Measurements from ENCODE around the gene PIGU. TPM values are rescaled to one million over a fixed set of nuclear protein-coding genes. Genes with fewer than 3 reads are reported as not detected.

PIGU gene
- total RNA-seq, 2 donors from 2014 or later, result 20.7 to 25.2 TPM

DNA sequence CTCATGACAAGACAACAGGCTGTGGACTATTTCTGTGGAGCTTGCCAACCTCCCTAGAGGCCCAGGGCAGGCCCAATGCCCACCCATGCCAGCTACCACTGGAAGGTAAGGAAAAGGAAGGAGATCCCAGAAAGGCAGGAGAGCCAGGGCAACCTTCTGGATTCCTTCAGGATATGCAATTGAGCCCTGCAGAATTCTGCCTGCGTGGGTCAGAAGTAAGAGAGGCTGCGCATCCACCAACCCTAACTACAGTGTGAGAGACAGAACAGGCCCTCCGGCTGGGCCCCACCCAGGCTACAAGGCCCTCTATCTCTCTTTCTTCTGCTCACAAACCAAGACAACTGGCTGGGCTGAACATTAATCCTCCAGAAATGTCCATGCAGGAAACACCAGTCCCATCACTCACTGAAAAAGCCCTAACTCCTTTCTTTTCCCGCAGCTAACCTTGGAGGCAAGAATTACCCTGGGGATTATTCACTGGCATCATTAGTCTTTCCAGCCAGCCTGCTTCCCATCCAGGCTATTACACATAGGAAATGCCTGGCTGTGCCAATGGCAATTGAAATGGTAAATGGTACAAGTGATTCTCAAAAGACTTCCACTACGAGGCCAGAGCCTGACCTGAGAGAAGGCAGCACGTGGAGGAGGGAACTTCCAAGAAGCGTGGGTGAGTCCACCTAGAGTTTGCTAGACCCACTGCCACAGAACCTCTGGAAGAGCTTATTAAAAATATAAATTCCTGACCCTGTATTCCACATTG, 103.2 kb downstream of the PIGU start:
- Mint-ChIP-seq H3K27ac (no peak overlapping the region), H3K9me3 (no peaks in the 10 kb centered on the region), H3K4me1 (ENCODE audit: low read depth) (no peaks in the 10 kb centered on the region), H3K36me3 (ENCODE audit: insufficient read depth in 2 of 2) (peaks cover 2% of the 10 kb centered on the region in 2 donors), H3K4me3 (no peak overlapping the region), H3K27me3 (ENCODE audit: low read depth) (no peaks in the 10 kb centered on the region)
- DNase-seq (no peak), ATAC-seq (replicated peaks in 1 of 2) (no peak)

DNA sequence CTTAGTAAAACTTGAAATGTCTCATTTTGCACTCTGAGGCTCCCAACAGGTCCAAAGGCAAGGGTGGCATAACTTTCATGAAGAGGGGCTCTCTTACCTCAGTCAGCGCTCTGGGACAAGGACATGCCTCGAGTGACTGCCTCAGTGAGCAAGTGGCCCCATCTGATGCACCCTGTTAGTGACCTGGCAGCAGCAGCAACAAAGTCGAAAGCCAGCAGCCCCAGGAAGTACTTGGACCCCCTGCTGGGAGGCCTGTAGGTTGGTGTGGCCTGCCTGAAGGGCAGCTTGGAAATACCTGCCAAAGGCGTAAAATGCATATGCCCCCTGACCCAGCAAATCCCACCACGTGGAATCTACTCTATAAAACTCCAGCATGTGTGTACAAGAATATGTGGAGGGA, 105.1 kb downstream of the PIGU start:
- Mint-ChIP-seq H3K4me3 (no peak overlapping the region), H3K9me3 (no peaks in the 10 kb centered on the region), H3K36me3 (ENCODE audit: insufficient read depth in 2 of 2) (peaks cover 2% of the 10 kb centered on the region in 2 donors), H3K27me3 (ENCODE audit: low read depth) (no peaks in the 10 kb centered on the region), H3K4me1 (ENCODE audit: low read depth) (no peaks in the 10 kb centered on the region), H3K27ac (no peak overlapping the region)
- DNase-seq (no peak), ATAC-seq (replicated peaks in 1 of 2) (no peak)

GRCh38 chr20:34570859-34571306, 106.0 kb downstream of the PIGU start:
- Mint-ChIP-seq H3K9me3 (no peaks in the 10 kb centered on the region), H3K36me3 (ENCODE audit: insufficient read depth in 2 of 2) (peaks cover 2% of the 10 kb centered on the region in 2 donors), H3K4me3 (no peak overlapping the region), H3K4me1 (ENCODE audit: low read depth) (no peaks in the 10 kb centered on the region), H3K27ac (peak overlapping the region; percentile 41), H3K27me3 (ENCODE audit: low read depth) (no peaks in the 10 kb centered on the region)
- no peak for DNase-seq
- ATAC-seq (replicated peaks in 1 of 2), result no peak

- no peaks in the 10 kb centered on the region for H3K9me3 Mint-ChIP-seq
- H3K4me3 Mint-ChIP-seq, result no peak overlapping the region
- no peak for ATAC-seq (replicated peaks in 1 of 2)
- H3K27me3 Mint-ChIP-seq (ENCODE audit: low read depth), result no peaks in the 10 kb centered on the region
- H3K36me3 Mint-ChIP-seq (ENCODE audit: insufficient read depth in 2 of 2), result peaks cover 0 to 2% of the 10 kb centered on the region in 2 donors
- H3K4me1 Mint-ChIP-seq (ENCODE audit: low read depth), result no peaks in the 10 kb centered on the region
- H3K27ac Mint-ChIP-seq, result no peak overlapping the region
- no peak for DNase-seq
Measured at GRCh38 chr20:34569598-34569997, 107.3 kb downstream of the PIGU start.

DNA sequence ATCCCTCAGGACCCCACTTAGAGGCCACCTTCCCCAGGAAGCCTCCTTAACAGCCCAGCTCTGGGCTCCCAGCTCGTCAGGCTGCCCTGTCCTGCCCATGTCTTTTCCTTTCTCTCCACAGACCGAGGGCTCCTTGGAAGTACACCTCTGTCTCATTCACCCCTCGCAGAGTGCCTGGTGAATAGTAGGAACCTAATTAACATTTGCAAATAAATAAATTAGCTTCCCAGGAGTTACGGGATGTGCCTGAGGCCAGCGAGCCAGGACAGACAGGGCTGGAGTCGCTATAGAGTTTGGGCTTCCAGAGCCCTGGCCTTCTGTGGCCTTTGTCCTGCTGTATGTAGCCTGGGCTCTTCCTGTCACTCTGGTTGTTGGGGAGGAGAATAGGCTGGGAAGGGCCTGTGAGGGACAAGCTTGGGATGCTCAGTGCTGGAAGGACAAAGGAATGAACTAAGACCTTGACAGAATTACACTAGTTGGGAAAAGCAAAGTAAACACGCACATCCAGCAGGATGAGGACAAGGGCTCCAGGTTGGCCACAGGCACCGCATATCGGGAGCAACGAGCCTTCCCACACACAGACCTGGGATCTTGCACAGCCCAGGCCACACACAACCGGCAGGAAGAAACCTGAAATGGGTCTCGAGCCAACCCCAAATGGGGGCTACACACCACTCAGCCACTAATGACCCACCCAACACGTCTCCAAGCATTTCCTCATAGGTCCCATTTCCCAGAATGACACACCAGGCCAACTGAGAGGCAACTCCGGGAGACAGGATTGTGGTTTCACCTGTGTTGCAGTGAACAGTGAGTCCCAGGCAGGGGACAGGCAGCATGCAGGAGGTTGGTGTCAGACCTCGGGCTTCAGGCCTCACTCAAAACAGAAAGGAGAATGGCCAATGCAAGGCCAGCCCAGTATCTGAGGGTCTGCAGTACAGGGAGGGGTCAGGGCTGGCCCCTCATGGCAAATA, 108.7 kb downstream of the PIGU start:
- Mint-ChIP-seq H3K27me3 (ENCODE audit: low read depth) (no peaks in the 10 kb centered on the region), H3K4me1 (ENCODE audit: low read depth) (no peaks in the 10 kb centered on the region), H3K9me3 (no peaks in the 10 kb centered on the region), H3K4me3 (no peak overlapping the region), H3K27ac (no peak overlapping the region), H3K36me3 (ENCODE audit: insufficient read depth in 2 of 2) (peaks cover 0 to 4% of the 10 kb centered on the region in 2 donors)
- DNase-seq (no peak), ATAC-seq (replicated peaks in 1 of 2) (no peak)

- Mint-ChIP-seq H3K4me3 (no peak overlapping the region), H3K9me3 (no peaks in the 10 kb centered on the region), H3K27ac (no peak overlapping the region), H3K4me1 (ENCODE audit: low read depth) (no peaks in the 10 kb centered on the region), H3K27me3 (ENCODE audit: low read depth) (no peaks in the 10 kb centered on the region), H3K36me3 (ENCODE audit: insufficient read depth in 2 of 2) (peaks cover 0 to 4% of the 10 kb centered on the region in 2 donors)
- ATAC-seq (replicated peaks in 1 of 2) (no peak), DNase-seq (no peak)
Measured at GRCh38 chr20:34566978-34567891, 109.7 kb downstream of the PIGU start.

DNA sequence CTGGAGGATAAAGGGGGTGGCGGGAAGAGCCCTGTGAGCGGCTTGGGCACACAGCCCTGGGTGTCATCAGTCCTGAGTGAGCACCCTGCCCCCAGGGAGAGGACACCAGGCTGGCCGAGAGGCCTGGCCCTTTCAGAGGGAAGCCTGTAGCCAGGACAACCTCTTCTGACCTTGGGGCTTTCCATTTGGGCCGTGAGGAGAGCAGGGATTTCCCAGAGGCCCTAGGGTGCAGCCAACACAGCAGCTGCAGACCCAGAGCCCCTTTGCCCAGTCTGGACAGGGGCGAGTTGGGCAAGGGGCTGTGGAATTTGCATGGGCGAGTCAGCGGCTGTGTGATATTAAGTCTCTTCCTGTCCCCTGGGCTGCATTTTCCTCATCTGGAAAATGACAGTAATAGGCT, 112.1 kb downstream of the PIGU start:
- H3K4me1 Mint-ChIP-seq (ENCODE audit: low read depth), result no peaks in the 10 kb centered on the region
- H3K9me3 Mint-ChIP-seq, result no peaks in the 10 kb centered on the region
- H3K27ac Mint-ChIP-seq, result no peak overlapping the region

DNA sequence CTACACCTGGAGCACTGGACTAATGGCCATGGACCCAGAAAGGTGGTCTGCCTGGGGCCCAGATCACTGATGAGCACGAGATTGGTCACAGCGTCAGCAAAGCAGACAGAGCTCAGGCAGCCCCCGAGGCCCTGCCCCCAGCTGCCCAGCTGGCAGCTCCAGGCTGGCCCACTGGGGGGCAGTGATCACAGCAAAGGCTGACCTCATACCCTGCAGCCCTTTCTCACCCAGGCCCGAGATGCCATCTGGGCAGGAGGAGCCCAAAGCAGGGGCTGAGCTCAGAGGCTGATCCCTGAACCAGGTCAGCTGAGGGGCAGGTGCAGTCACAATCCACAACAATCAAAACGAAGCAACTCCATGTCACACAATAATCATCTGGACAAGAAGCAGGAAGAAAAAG, 114.3 kb downstream of the PIGU start:
- ATAC-seq (replicated peaks in 1 of 2) (peak; percentile 17 to 23), DNase-seq (peak; percentile 40 to 41)
- no peak overlapping the region for H3K4me3 Mint-ChIP-seq
- H3K27me3 Mint-ChIP-seq (ENCODE audit: low read depth), result no peaks in the 10 kb centered on the region
- H3K9me3 Mint-ChIP-seq, result no peaks in the 10 kb centered on the region
- no peak overlapping the region for H3K27ac Mint-ChIP-seq
- peaks cover 0 to 5% of the 10 kb centered on the region in 2 donors for H3K36me3 Mint-ChIP-seq (ENCODE audit: insufficient read depth in 2 of 2)
- H3K4me1 Mint-ChIP-seq (ENCODE audit: low read depth), result peaks cover 8% of the 10 kb centered on the region

More for the DNA sequence above, 112.1 kb downstream of the PIGU start:
- H3K27me3 Mint-ChIP-seq (ENCODE audit: low read depth), result no peaks in the 10 kb centered on the region
- ATAC-seq (replicated peaks in 1 of 2) (no peak), DNase-seq (no peak)
- H3K4me3 Mint-ChIP-seq, result no peak overlapping the region
- H3K36me3 Mint-ChIP-seq (ENCODE audit: insufficient read depth in 2 of 2), result peaks cover 0 to 2% of the 10 kb centered on the region in 2 donors

GRCh38 chr20:34561661-34562060, 115.2 kb downstream of the PIGU start:
- ATAC-seq (replicated peaks in 1 of 2) (no peak), DNase-seq (no peak)
- H3K36me3 Mint-ChIP-seq (ENCODE audit: insufficient read depth in 2 of 2), result peaks cover 0 to 5% of the 10 kb centered on the region in 2 donors
- H3K4me3 Mint-ChIP-seq, result no peak overlapping the region
- peaks cover 15% of the 10 kb centered on the region for H3K4me1 Mint-ChIP-seq (ENCODE audit: low read depth)
- H3K27me3 Mint-ChIP-seq (ENCODE audit: low read depth), result no peaks in the 10 kb centered on the region
- H3K9me3 Mint-ChIP-seq, result no peaks in the 10 kb centered on the region
- no peak overlapping the region for H3K27ac Mint-ChIP-seq

DNA sequence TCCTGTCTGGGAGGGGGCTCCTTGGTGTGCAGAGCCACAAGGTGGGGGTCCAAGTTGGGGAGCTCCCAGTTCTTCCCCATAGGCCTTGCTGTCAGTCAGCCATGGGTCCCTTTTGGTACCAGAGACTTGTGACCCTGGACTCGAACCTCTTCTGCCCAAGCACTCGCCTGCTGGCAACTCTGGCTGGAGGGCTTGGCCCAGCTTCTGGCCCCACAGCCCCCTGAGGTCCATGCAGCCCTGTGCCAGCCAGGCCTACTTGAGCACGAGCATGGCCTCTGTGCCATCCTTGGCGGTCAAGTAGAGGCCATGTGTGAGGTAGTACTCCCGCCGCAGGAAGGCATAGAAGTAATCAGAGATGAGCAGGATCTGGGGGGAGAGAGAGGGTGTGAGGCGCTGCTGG, 116.3 kb downstream of the PIGU start:
- H3K9me3 Mint-ChIP-seq, result no peaks in the 10 kb centered on the region
- peaks cover 0 to 5% of the 10 kb centered on the region in 2 donors for H3K36me3 Mint-ChIP-seq (ENCODE audit: insufficient read depth in 2 of 2)
- no peak for ATAC-seq (replicated peaks in 1 of 2)
- no peak for DNase-seq
- no peaks in the 10 kb centered on the region for H3K27me3 Mint-ChIP-seq (ENCODE audit: low read depth)
- no peak overlapping the region for H3K27ac Mint-ChIP-seq
- H3K4me3 Mint-ChIP-seq, result no peak overlapping the region
- peaks cover 15% of the 10 kb centered on the region for H3K4me1 Mint-ChIP-seq (ENCODE audit: low read depth)

- H3K4me3 Mint-ChIP-seq, result peak overlapping the region; percentile 33 to 40
Measured at GRCh38 chr20:34560141-34560523, 116.8 kb downstream of the PIGU start.

GRCh38 chr20:34559311-34560140, 117.4 kb downstream of the PIGU start:
- H3K9me3 Mint-ChIP-seq, result no peaks in the 10 kb centered on the region
- H3K4me3 Mint-ChIP-seq, result peak overlapping the region; percentile 44 to 48
- H3K27me3 Mint-ChIP-seq (ENCODE audit: low read depth), result no peaks in the 10 kb centered on the region
- peaks cover 15% of the 10 kb centered on the region for H3K4me1 Mint-ChIP-seq (ENCODE audit: low read depth)
- no peak for ATAC-seq (replicated peaks in 1 of 2)
- H3K36me3 Mint-ChIP-seq (ENCODE audit: insufficient read depth in 2 of 2), result peaks cover 0 to 4% of the 10 kb centered on the region in 2 donors
- H3K27ac Mint-ChIP-seq, result no peak overlapping the region
- no peak for DNase-seq

More at GRCh38 chr20:34560141-34560523, 116.8 kb downstream of the PIGU start:
- ATAC-seq (replicated peaks in 1 of 2), result no peak
- Mint-ChIP-seq H3K9me3 (no peaks in the 10 kb centered on the region), H3K27ac (peak overlapping the region; percentile 71), H3K27me3 (ENCODE audit: low read depth) (no peaks in the 10 kb centered on the region), H3K4me1 (ENCODE audit: low read depth) (peaks cover 15% of the 10 kb centered on the region), H3K36me3 (ENCODE audit: insufficient read depth in 2 of 2) (peaks cover 0 to 5% of the 10 kb centered on the region in 2 donors)
- no peak for DNase-seq

All from activated T-cell treated with anti-CD3 and anti-CD28 coated beads, Interleukin-2, amount 50 U/mL, for 72 hours (primary cell).